ENCODE measurements around the gene ANGPTL3. TPM values are rescaled to one million over a fixed set of nuclear protein-coding genes. Genes with fewer than 3 reads are reported as not detected.

ANGPTL3 gene
- total and polyA plus RNA-seq, 10 of the 15 experiments (the other 5 are each of a cell fraction or from before 2014, with no cell fraction given), result 0.05 to 0.15 (median 0.07) TPM; not detected in 7

DNA sequence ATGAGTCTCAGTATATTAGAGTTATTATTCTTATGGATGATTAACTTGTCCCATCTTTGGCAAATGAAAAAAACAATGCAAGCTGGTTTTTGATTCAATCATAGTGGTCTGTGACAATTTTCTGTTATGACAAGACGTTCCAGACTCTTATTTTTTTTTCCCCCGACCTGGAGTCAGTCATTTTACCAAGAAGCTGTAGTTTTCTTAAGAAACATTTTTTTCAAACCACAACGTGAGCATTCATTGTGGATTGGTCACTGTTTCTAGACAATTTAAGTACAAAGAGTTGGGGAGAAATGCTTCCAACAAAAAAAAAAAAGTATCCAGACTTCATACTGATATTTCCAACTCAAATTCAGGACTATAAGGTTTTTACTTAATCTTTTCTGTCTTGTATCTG, 8.0 kb upstream of the ANGPTL3 start (continued):
- TF ChIP-seq WRNIP1 (IDR thresholded peaks at IDR 0.05; ENCODE audit: borderline replicate concordance, low read depth, low read length), result no peak

DNA sequence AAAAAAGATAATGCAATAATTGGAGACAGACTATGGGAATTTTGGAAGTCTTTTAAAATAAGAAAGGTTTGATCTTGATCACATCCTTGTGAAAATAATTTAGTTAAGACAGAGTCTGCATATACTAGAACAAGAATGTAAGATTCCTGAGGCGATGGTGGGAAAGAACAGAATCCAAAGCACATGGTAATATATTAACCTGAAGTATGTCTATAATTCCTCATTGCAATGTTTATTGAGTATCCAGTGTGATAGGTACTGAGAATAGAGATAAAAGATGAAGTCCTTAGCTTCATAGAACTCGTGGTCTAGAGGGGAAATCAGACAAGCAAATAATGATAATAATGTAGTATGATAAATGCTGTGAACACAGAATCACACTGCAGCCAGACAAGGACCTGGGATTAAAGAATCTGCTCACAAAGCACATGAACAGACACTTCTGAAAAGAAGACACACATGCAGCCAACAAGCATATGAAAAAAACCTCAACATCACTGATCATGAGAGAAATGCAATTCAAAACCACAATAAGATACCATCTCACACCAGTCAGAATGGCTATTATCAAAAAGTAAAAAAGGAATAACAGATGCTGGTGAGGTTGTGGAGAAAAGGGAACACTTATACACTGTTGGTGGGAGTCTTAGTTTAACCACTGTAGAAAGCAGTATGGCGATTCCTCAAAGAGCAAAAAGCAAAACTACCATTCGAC, 6.9 kb upstream of the ANGPTL3 start:
- ChIA-PET CTCF (no interaction called here), RAD21 (ENCODE audit: unreplicated experiment) (no interaction called here), POLR2A (no interaction called here), SMC1A (ENCODE audit: uncharacterized antibody, unreplicated experiment) (interaction anchor here (0.6 kb wide), 1 partner anchor 23 kb away, joined by 3 read pairs; no protein-coding TSS in a partner anchor)
- 75% methylated on average over 4 of the region's 4 CpGs for WGBS (ENCODE audit: insufficient coverage, insufficient replicate concordance, low lambda C conversion rate, missing lambda C conversion rate)
- FAIRE-seq (no peak), ATAC-seq (no peak), DNase-seq (ENCODE audit: low read depth, low spot score) (no peak)
- no peak overlapping the region for H2AFZ ChIP-seq (ENCODE audit: control insufficient read depth, low read depth, low read length)
- H3K4me1 ChIP-seq (ENCODE audit: control insufficient read depth, insufficient read depth, low read length), result no peaks in the 10 kb centered on the region
- no peaks in the 10 kb centered on the region for H3K27me3 ChIP-seq (replicated peaks in 1 of 2; ENCODE audit: control insufficient read depth in 2 of 2, insufficient read depth in 2 of 2, low read length in 1 of 2)
- no peak overlapping the region for H3K9ac ChIP-seq (ENCODE audit: control insufficient read depth, insufficient read depth, low read length)
- H3K9me3 ChIP-seq (replicated peaks; ENCODE audit: control insufficient read depth, insufficient read depth, low read length), result no peaks in the 10 kb centered on the region
- no peak overlapping the region for H3K4me3 ChIP-seq
- no peaks in the 10 kb centered on the region for H3K79me2 ChIP-seq (ENCODE audit: control insufficient read depth, insufficient read depth, low read length)
- in situ Hi-C loops (cut with MboI), result no loop called here
- no peaks in the 10 kb centered on the region for H3K36me3 ChIP-seq (ENCODE audit: control insufficient read depth in 2 of 2, insufficient read depth in 2 of 2, low read length in 1 of 2)
- H3K4me2 ChIP-seq (ENCODE audit: control insufficient read depth, insufficient read depth), result no peak overlapping the region
- no peaks in the 10 kb centered on the region for H4K20me1 ChIP-seq (ENCODE audit: control insufficient read depth, insufficient read depth)
- no peak for TF ChIP-seq NR2C2 (IDR thresholded peaks at IDR 0.05; ENCODE audit: borderline replicate concordance, control insufficient read depth, insufficient read length, low read depth)
- no peak for TF ChIP-seq MTA3 (IDR thresholded peaks at IDR 0.05; ENCODE audit: borderline replicate concordance, low read length)
- TF ChIP-seq FOS (IDR thresholded peaks at IDR 0.05; ENCODE audit: borderline replicate concordance, extremely low read depth, insufficient read length), result no peak
- no peak for TF ChIP-seq SMAD5 (IDR thresholded peaks at IDR 0.05; ENCODE audit: low read depth)
- TF ChIP-seq HDGF (IDR thresholded peaks at IDR 0.05), result no peak
- no peak for TF ChIP-seq NFYB (IDR thresholded peaks at IDR 0.05; ENCODE audit: insufficient read depth, low read depth, low read length)
- TF ChIP-seq, protein P1, sequence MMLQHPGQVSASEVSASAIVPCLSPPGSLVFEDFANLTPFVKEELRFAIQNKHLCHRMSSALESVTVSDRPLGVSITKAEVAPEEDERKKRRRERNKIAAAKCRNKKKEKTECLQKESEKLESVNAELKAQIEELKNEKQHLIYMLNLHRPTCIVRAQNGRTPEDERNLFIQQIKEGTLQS (IDR thresholded peaks at IDR 0.05; ENCODE audit: borderline replicate concordance, extremely low read depth, low read depth, low read length), result no peak
- no peak for TF ChIP-seq TAF1 (IDR thresholded peaks at IDR 0.05; ENCODE audit: borderline replicate concordance, low read depth, low read length)
- TF ChIP-seq, protein P2, sequence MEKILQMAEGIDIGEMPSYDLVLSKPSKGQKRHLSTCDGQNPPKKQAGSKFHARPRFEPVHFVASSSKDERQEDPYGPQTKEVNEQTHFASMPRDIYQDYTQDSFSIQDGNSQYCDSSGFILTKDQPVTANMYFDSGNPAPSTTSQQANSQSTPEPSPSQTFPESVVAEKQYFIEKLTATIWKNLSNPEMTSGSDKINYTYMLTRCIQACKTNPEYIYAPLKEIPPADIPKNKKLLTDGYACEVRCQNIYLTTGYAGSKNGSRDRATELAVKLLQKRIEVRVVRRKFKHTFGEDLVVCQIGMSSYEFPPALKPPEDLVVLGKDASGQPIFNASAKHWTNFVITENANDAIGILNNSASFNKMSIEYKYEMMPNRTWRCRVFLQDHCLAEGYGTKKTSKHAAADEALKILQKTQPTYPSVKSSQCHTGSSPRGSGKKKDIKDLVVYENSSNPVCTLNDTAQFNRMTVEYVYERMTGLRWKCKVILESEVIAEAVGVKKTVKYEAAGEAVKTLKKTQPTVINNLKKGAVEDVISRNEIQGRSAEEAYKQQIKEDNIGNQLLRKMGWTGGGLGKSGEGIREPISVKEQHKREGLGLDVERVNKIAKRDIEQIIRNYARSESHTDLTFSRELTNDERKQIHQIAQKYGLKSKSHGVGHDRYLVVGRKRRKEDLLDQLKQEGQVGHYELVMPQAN (conservative IDR thresholded peaks at IDR 0.05), result no peak
- TF ChIP-seq, protein P3, sequence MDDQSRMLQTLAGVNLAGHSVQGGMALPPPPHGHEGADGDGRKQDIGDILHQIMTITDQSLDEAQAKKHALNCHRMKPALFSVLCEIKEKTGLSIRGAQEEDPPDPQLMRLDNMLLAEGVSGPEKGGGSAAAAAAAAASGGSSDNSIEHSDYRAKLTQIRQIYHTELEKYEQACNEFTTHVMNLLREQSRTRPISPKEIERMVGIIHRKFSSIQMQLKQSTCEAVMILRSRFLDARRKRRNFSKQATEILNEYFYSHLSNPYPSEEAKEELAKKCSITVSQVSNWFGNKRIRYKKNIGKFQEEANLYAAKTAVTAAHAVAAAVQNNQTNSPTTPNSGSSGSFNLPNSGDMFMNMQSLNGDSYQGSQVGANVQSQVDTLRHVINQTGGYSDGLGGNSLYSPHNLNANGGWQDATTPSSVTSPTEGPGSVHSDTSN (IDR thresholded peaks at IDR 0.05; ENCODE audit: insufficient replicate concordance, low read depth, low read length), result no peak
- no peak for TF ChIP-seq NFYA (IDR thresholded peaks at IDR 0.05; ENCODE audit: borderline replicate concordance, low read depth, low read length)
- no peak for TF ChIP-seq ATF7 (IDR thresholded peaks at IDR 0.05; ENCODE audit: low read depth)
- no peak for TF ChIP-seq SIX5 (IDR thresholded peaks at IDR 0.05; ENCODE audit: low read depth, low read length, severe bottlenecking)
- TF ChIP-seq, protein P4, sequence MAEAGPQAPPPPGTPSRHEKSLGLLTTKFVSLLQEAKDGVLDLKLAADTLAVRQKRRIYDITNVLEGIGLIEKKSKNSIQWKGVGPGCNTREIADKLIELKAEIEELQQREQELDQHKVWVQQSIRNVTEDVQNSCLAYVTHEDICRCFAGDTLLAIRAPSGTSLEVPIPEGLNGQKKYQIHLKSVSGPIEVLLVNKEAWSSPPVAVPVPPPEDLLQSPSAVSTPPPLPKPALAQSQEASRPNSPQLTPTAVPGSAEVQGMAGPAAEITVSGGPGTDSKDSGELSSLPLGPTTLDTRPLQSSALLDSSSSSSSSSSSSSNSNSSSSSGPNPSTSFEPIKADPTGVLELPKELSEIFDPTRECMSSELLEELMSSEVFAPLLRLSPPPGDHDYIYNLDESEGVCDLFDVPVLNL (IDR thresholded peaks at IDR 0.05; ENCODE audit: low read depth, low read length), result no peak
- no peak for TF ChIP-seq ZSCAN29 (IDR thresholded peaks at IDR 0.05)
- no peak for TF ChIP-seq CREB1 (IDR thresholded peaks at IDR 0.05; ENCODE audit: low read depth)
- no peak for TF ChIP-seq PAX8 (IDR thresholded peaks at IDR 0.05)
- TF ChIP-seq CBX3 (IDR thresholded peaks at IDR 0.05; ENCODE audit: borderline replicate concordance, low read depth), result no peak
- TF ChIP-seq TARDBP (IDR thresholded peaks at IDR 0.05; ENCODE audit: borderline replicate concordance), result no peak
- no TSS peak for BruUV-seq (replicated peaks)
- intact Hi-C loops (cut with micrococcal nuclease; ENCODE audit: unreplicated experiment), result no loop called here
- no peak overlapping the region for H3K27ac ChIP-seq (ENCODE audit: control insufficient read depth, insufficient read depth)

Data from GM12878 (cell line).